Measurements from ENCODE around the gene CCNA2.

The CCNA2 gene

GRCh38 chr4:121823505-121824170 is at the start of gene CCNA2:
Gene CCNA2 (minus strand): TSS chr4:121823883. CDS start chr4:121823628, 255 bp downstream.
- peak within 1 kb of the TSS; percentile 93 for H3K4me3 ChIP-seq (ENCODE audit: insufficient read length, low read depth)
- peaks cover 45% of the 10 kb centered on the region for H3K36me3 ChIP-seq (ENCODE audit: insufficient read depth, insufficient read length, low read length)
- no peak for TF ChIP-seq SUZ12 (IDR thresholded peaks at IDR 0.05; ENCODE audit: extremely low read depth, insufficient read depth, insufficient read length)
- no peak for TF ChIP-seq YY1 (IDR thresholded peaks at IDR 0.05; ENCODE audit: insufficient read depth, insufficient read length)
- TF ChIP-seq ZNF274 (IDR thresholded peaks at IDR 0.05; ENCODE audit: low read depth, low read length) = no peak
- H3K4me1 ChIP-seq (ENCODE audit: insufficient read depth, insufficient read length) = no peaks in the 10 kb centered on the region
- no peaks in the 10 kb centered on the region for H3K27me3 ChIP-seq (ENCODE audit: insufficient read depth, insufficient read length)
- peak within 1 kb of the TSS; percentile 96 for H3K9ac ChIP-seq (ENCODE audit: insufficient read length, low read depth)
- DNase-seq (ENCODE audit: low read depth, low spot score) = peak; percentile 96
- H3K9me3 ChIP-seq (ENCODE audit: insufficient read depth, low read length) = no peaks in the 10 kb centered on the region

- DNase-seq (ENCODE audit: low read depth, low spot score) = peak; percentile 94
- Histone ChIP-seq H3K9ac (ENCODE audit: insufficient read length, low read depth) (peak within 1 kb of the TSS; percentile 86), H3K27me3 (ENCODE audit: insufficient read depth, insufficient read length) (no peaks in the 10 kb centered on the region), H3K36me3 (ENCODE audit: insufficient read depth, insufficient read length, low read length) (peaks cover 21% of the 10 kb centered on the region), H3K9me3 (ENCODE audit: insufficient read depth, low read length) (no peaks in the 10 kb centered on the region), H3K4me1 (ENCODE audit: insufficient read depth, insufficient read length) (no peaks in the 10 kb centered on the region), H3K4me3 (ENCODE audit: insufficient read length, low read depth) (peak within 1 kb of the TSS; percentile 82)
- TF ChIP-seq YY1 (IDR thresholded peaks at IDR 0.05; ENCODE audit: insufficient read depth, insufficient read length) = no peak
- TF ChIP-seq SUZ12 (IDR thresholded peaks at IDR 0.05; ENCODE audit: extremely low read depth, insufficient read depth, insufficient read length) = no peak
- no peak for TF ChIP-seq ZNF274 (IDR thresholded peaks at IDR 0.05; ENCODE audit: low read depth, low read length)
These were observed 46.4 kb upstream of the CCNA2 start, which contains the start of gene BBS7 for GRCh38 chr4:121869841-121870822. Gene BBS7 (minus strand): TSS chr4:121870474. CDS start chr4:121870313, 161 bp downstream.

GRCh38 chr4:121863799-121864198 is 40.1 kb upstream of the CCNA2 start:
- H3K36me3 ChIP-seq (ENCODE audit: insufficient read depth, insufficient read length, low read length) = peaks cover 52% of the 10 kb centered on the region
- H3K4me1 ChIP-seq (ENCODE audit: insufficient read depth, insufficient read length) = no peaks in the 10 kb centered on the region
- no peaks in the 10 kb centered on the region for H3K27me3 ChIP-seq (ENCODE audit: insufficient read depth, insufficient read length)
- H3K9ac ChIP-seq (ENCODE audit: insufficient read length, low read depth) = no peak overlapping the region
- no peak for DNase-seq (ENCODE audit: low read depth, low spot score)
- H3K4me3 ChIP-seq (ENCODE audit: insufficient read length, low read depth) = no peak overlapping the region
- no peaks in the 10 kb centered on the region for H3K9me3 ChIP-seq (ENCODE audit: insufficient read depth, low read length)
- TF ChIP-seq ZNF274 (IDR thresholded peaks at IDR 0.05; ENCODE audit: low read depth, low read length) (no peak), SUZ12 (IDR thresholded peaks at IDR 0.05; ENCODE audit: extremely low read depth, insufficient read depth, insufficient read length) (no peak), YY1 (IDR thresholded peaks at IDR 0.05; ENCODE audit: insufficient read depth, insufficient read length) (no peak)

- H3K27me3 ChIP-seq (ENCODE audit: insufficient read depth, insufficient read length) = no peaks in the 10 kb centered on the region
- no peaks in the 10 kb centered on the region for H3K4me1 ChIP-seq (ENCODE audit: insufficient read depth, insufficient read length)
- H3K36me3 ChIP-seq (ENCODE audit: insufficient read depth, insufficient read length, low read length) = peaks cover 46% of the 10 kb centered on the region
- no peak overlapping the region for H3K4me3 ChIP-seq (ENCODE audit: insufficient read length, low read depth)
- no peak for DNase-seq (ENCODE audit: low read depth, low spot score)
- no peaks in the 10 kb centered on the region for H3K9me3 ChIP-seq (ENCODE audit: insufficient read depth, low read length)
- TF ChIP-seq YY1 (IDR thresholded peaks at IDR 0.05; ENCODE audit: insufficient read depth, insufficient read length) (no peak), ZNF274 (IDR thresholded peaks at IDR 0.05; ENCODE audit: low read depth, low read length) (no peak), SUZ12 (IDR thresholded peaks at IDR 0.05; ENCODE audit: extremely low read depth, insufficient read depth, insufficient read length) (no peak)
- no peak overlapping the region for H3K9ac ChIP-seq (ENCODE audit: insufficient read length, low read depth)
These were observed 37.7 kb upstream of the CCNA2 start for GRCh38 chr4:121861426-121861825.

GRCh38 chr4:121860121-121860520 is 36.4 kb upstream of the CCNA2 start:
- Histone ChIP-seq H3K9me3 (ENCODE audit: insufficient read depth, low read length) (no peaks in the 10 kb centered on the region), H3K4me3 (ENCODE audit: insufficient read length, low read depth) (no peak overlapping the region), H3K36me3 (ENCODE audit: insufficient read depth, insufficient read length, low read length) (peaks cover 42% of the 10 kb centered on the region), H3K27me3 (ENCODE audit: insufficient read depth, insufficient read length) (no peaks in the 10 kb centered on the region), H3K9ac (ENCODE audit: insufficient read length, low read depth) (no peak overlapping the region), H3K4me1 (ENCODE audit: insufficient read depth, insufficient read length) (no peaks in the 10 kb centered on the region)
- TF ChIP-seq ZNF274 (IDR thresholded peaks at IDR 0.05; ENCODE audit: low read depth, low read length) (no peak), YY1 (IDR thresholded peaks at IDR 0.05; ENCODE audit: insufficient read depth, insufficient read length) (no peak), SUZ12 (IDR thresholded peaks at IDR 0.05; ENCODE audit: extremely low read depth, insufficient read depth, insufficient read length) (no peak)
- DNase-seq (ENCODE audit: low read depth, low spot score) = no peak

DNA sequence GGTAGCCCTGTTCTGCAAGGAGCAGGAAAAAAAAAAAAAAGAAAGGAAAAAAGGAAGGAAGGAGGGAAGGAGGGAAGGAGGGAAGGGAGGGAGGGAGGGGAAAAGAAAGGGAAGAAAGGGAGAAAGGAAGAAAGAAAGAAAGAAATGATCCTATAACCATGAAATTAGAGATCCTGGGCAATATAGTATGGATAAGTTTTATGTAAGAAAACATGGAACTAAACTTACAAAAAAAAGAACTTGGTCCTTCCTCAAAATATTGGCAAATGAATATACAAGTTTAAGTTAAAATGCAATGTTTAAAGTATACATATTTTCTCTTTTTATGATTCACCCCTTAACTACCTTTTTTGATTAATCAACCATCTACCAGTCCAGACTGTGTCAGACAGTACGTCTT is 27.7 kb upstream of the CCNA2 start:
- Histone ChIP-seq H3K4me1 (ENCODE audit: insufficient read depth, insufficient read length) (no peaks in the 10 kb centered on the region), H3K9ac (ENCODE audit: insufficient read length, low read depth) (no peak overlapping the region), H3K27me3 (ENCODE audit: insufficient read depth, insufficient read length) (no peaks in the 10 kb centered on the region), H3K9me3 (ENCODE audit: insufficient read depth, low read length) (no peaks in the 10 kb centered on the region), H3K36me3 (ENCODE audit: insufficient read depth, insufficient read length, low read length) (peaks cover 27% of the 10 kb centered on the region), H3K4me3 (ENCODE audit: insufficient read length, low read depth) (no peak overlapping the region)
- no peak for DNase-seq (ENCODE audit: low read depth, low spot score)
- TF ChIP-seq YY1 (IDR thresholded peaks at IDR 0.05; ENCODE audit: insufficient read depth, insufficient read length) (no peak), ZNF274 (IDR thresholded peaks at IDR 0.05; ENCODE audit: low read depth, low read length) (no peak), SUZ12 (IDR thresholded peaks at IDR 0.05; ENCODE audit: extremely low read depth, insufficient read depth, insufficient read length) (no peak)

GRCh38 chr4:121846662-121847061 is 23.0 kb upstream of the CCNA2 start:
- H3K27me3 ChIP-seq (ENCODE audit: insufficient read depth, insufficient read length) = no peaks in the 10 kb centered on the region
- DNase-seq (ENCODE audit: low read depth, low spot score) = no peak
- H3K9me3 ChIP-seq (ENCODE audit: insufficient read depth, low read length) = no peaks in the 10 kb centered on the region
- H3K4me3 ChIP-seq (ENCODE audit: insufficient read length, low read depth) = no peak overlapping the region
- TF ChIP-seq SUZ12 (IDR thresholded peaks at IDR 0.05; ENCODE audit: extremely low read depth, insufficient read depth, insufficient read length) (no peak), ZNF274 (IDR thresholded peaks at IDR 0.05; ENCODE audit: low read depth, low read length) (no peak), YY1 (IDR thresholded peaks at IDR 0.05; ENCODE audit: insufficient read depth, insufficient read length) (no peak)
- H3K4me1 ChIP-seq (ENCODE audit: insufficient read depth, insufficient read length) = no peaks in the 10 kb centered on the region
- H3K9ac ChIP-seq (ENCODE audit: insufficient read length, low read depth) = no peak overlapping the region
- H3K36me3 ChIP-seq (ENCODE audit: insufficient read depth, insufficient read length, low read length) = peaks cover 51% of the 10 kb centered on the region
